ENCODE results near the gene ACAN.

The ACAN gene

DNA sequence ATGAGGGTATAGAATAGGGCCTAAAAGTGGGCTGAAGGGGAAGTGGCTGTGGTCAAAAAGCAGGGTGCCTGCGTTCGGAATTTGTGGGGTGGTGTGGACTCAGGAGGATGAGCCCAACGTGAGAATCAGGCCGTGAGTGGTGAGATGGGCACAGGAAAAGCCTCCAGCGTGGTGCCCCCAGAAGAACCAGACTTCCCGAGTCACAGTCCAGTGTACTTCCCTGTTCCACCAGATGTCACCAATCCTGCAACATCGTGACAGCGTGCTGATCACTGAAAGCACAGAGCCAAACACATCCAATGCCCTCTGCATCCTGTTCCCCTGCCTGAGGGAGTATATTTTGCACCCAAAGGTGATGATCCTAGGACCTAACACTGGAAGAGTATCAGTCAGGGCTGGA, 20.8 kb upstream of the ACAN start:
- H3K27ac ChIP-seq (replicated peaks) = no peak overlapping the region
- no peak for DNase-seq (ENCODE audit: low read depth in 1 of 2, low spot score in 1 of 2)
- no peak overlapping the region for H3K4me3 ChIP-seq (replicated peaks; ENCODE audit: insufficient read depth, low read length)
- TF ChIP-seq SPI1 (IDR thresholded peaks at IDR 0.05; ENCODE audit: borderline replicate concordance, low read depth) (no peak), POLR2AphosphoS5 (IDR thresholded peaks at IDR 0.05; ENCODE audit: low read depth) (no peak), GABPA (IDR thresholded peaks at IDR 0.05; ENCODE audit: low read depth) (no peak)
- TF ChIP-seq, protein P1, sequence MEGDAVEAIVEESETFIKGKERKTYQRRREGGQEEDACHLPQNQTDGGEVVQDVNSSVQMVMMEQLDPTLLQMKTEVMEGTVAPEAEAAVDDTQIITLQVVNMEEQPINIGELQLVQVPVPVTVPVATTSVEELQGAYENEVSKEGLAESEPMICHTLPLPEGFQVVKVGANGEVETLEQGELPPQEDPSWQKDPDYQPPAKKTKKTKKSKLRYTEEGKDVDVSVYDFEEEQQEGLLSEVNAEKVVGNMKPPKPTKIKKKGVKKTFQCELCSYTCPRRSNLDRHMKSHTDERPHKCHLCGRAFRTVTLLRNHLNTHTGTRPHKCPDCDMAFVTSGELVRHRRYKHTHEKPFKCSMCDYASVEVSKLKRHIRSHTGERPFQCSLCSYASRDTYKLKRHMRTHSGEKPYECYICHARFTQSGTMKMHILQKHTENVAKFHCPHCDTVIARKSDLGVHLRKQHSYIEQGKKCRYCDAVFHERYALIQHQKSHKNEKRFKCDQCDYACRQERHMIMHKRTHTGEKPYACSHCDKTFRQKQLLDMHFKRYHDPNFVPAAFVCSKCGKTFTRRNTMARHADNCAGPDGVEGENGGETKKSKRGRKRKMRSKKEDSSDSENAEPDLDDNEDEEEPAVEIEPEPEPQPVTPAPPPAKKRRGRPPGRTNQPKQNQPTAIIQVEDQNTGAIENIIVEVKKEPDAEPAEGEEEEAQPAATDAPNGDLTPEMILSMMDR (IDR thresholded peaks at IDR 0.05; ENCODE audit: insufficient read depth, low read length) = no peak
- TF ChIP-seq, protein P2, sequence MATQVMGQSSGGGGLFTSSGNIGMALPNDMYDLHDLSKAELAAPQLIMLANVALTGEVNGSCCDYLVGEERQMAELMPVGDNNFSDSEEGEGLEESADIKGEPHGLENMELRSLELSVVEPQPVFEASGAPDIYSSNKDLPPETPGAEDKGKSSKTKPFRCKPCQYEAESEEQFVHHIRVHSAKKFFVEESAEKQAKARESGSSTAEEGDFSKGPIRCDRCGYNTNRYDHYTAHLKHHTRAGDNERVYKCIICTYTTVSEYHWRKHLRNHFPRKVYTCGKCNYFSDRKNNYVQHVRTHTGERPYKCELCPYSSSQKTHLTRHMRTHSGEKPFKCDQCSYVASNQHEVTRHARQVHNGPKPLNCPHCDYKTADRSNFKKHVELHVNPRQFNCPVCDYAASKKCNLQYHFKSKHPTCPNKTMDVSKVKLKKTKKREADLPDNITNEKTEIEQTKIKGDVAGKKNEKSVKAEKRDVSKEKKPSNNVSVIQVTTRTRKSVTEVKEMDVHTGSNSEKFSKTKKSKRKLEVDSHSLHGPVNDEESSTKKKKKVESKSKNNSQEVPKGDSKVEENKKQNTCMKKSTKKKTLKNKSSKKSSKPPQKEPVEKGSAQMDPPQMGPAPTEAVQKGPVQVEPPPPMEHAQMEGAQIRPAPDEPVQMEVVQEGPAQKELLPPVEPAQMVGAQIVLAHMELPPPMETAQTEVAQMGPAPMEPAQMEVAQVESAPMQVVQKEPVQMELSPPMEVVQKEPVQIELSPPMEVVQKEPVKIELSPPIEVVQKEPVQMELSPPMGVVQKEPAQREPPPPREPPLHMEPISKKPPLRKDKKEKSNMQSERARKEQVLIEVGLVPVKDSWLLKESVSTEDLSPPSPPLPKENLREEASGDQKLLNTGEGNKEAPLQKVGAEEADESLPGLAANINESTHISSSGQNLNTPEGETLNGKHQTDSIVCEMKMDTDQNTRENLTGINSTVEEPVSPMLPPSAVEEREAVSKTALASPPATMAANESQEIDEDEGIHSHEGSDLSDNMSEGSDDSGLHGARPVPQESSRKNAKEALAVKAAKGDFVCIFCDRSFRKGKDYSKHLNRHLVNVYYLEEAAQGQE (IDR thresholded peaks at IDR 0.05; ENCODE audit: insufficient replicate concordance, low read depth) = no peak
- H3K27me3 ChIP-seq (ENCODE audit: insufficient read depth, poor library complexity, severe bottlenecking) = no peaks in the 10 kb centered on the region

DNA sequence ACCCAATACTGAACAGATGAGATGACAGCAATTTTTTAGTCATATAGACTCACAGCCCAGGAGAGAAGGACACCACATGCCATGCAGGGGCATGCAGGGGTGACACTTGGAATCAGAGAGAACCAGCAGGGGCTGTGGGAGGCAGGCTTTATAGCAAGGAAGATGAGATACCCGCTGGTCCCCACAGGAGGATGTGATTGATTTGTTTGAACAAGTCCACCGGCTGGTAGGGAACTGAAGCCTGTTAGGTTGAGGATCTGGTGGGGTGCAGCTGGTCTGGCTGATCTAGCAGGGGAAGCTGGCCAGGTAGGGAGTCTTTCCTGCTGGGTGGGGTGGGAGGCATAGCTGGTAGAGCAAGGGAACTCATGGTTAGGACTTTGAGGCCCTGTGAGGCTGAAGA, 18.0 kb upstream of the ACAN start:
- TF ChIP-seq GABPA (IDR thresholded peaks at IDR 0.05; ENCODE audit: low read depth) = no peak
- TF ChIP-seq SPI1 (IDR thresholded peaks at IDR 0.05; ENCODE audit: borderline replicate concordance, low read depth) = no peak
- TF ChIP-seq, protein P2 (IDR thresholded peaks at IDR 0.05; ENCODE audit: insufficient replicate concordance, low read depth) = no peak
- no peak for TF ChIP-seq POLR2AphosphoS5 (IDR thresholded peaks at IDR 0.05; ENCODE audit: low read depth)
- TF ChIP-seq, protein P1 (IDR thresholded peaks at IDR 0.05; ENCODE audit: insufficient read depth, low read length) = no peak
- H3K27ac ChIP-seq (replicated peaks) = no peak overlapping the region
- DNase-seq (ENCODE audit: low read depth in 1 of 2, low spot score in 1 of 2) = no peak
- no peak overlapping the region for H3K4me3 ChIP-seq (replicated peaks; ENCODE audit: insufficient read depth, low read length)
- H3K27me3 ChIP-seq (ENCODE audit: insufficient read depth, poor library complexity, severe bottlenecking) = no peaks in the 10 kb centered on the region

DNA sequence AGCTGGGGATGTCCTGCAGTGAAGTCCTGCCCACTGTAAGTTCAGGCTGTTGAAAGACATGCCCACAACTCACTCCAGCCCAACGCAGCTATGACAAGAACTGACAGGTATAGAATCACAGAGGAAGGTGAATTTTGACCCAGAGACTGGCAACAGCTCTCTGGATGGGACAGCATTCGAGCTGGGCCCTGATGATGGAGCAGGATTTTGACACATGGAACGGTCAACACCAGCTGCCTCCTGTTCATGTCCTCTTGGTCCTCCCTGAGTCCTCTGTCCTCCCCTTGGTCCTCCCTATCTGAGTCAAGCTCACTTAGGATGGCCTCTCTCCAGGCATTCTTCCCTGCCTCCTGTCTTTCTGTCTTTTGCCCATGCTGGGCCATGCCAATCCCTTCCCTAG, 15.2 kb upstream of the ACAN start:
- H3K4me3 ChIP-seq (replicated peaks; ENCODE audit: insufficient read depth, low read length) = no peak overlapping the region
- H3K27ac ChIP-seq (replicated peaks) = no peak overlapping the region
- DNase-seq (ENCODE audit: low read depth in 1 of 2, low spot score in 1 of 2) = no peak
- TF ChIP-seq SPI1 (IDR thresholded peaks at IDR 0.05; ENCODE audit: borderline replicate concordance, low read depth) (no peak), GABPA (IDR thresholded peaks at IDR 0.05; ENCODE audit: low read depth) (no peak)
- TF ChIP-seq, protein P2 (IDR thresholded peaks at IDR 0.05; ENCODE audit: insufficient replicate concordance, low read depth) = no peak
- TF ChIP-seq, protein P1 (IDR thresholded peaks at IDR 0.05; ENCODE audit: insufficient read depth, low read length) = no peak
- H3K27me3 ChIP-seq (ENCODE audit: insufficient read depth, poor library complexity, severe bottlenecking) = no peaks in the 10 kb centered on the region
